ENCODE data around the gene CLCN1.

The CLCN1 gene

DNA sequence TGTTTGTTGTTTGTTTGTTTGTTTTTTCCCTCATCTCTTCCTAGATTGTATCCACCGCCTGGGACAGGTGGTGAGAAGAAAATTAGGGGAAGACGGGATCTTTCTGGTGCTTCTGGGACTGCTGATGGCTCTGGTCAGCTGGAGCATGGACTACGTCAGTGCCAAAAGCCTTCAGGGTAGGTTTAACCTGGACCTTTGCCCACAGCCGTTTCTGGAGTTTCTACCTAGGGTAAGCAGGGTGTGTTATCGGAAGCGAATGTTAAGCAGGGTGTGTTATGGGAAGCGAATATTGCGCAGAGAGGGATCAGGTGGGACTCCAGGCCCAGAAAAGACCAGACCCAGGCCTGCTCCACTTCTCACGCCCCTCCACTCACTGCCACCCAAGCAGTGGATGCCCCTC, 4.7 kb downstream of the CLCN1 start:
- no peak overlapping the region for H3K9ac ChIP-seq (ENCODE audit: low read length)
- DNase-seq (ENCODE audit: low read depth) = no peak
- no peak overlapping the region for H3K4me3 ChIP-seq (ENCODE audit: low read length)
- no peaks in the 10 kb centered on the region for H3K27me3 ChIP-seq (replicated peaks; ENCODE audit: control insufficient read depth, insufficient read depth, low read length)
- H3K4me1 ChIP-seq (ENCODE audit: control insufficient read depth, insufficient read depth, low read length) = peaks cover 51% of the 10 kb centered on the region
- H3K36me3 ChIP-seq (ENCODE audit: control insufficient read depth, insufficient read depth, low read length, severe bottlenecking) = no peaks in the 10 kb centered on the region
- no peaks in the 10 kb centered on the region for H3K9me3 ChIP-seq (ENCODE audit: control insufficient read depth, low read length)

DNA sequence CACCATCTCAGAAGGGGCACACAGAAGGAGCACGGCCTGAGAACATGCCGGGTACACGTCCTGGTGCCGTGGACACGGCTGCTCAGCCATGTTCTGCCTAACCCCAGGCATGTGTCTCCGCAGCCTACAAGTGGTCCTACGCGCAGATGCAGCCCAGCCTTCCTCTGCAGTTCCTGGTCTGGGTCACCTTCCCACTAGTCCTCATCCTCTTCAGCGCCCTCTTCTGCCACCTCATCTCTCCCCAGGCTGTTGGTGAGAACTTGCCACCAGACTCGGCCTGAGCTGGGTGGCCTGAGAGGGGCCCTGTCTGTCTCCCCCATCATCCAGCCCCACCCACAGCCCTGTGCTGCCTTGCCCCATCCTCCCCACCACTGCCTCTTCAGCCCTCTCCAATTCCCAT, 5.3 kb downstream of the CLCN1 start:
- Histone ChIP-seq H3K4me3 (ENCODE audit: low read length) (no peak overlapping the region), H3K4me1 (ENCODE audit: control insufficient read depth, insufficient read depth, low read length) (peaks cover 53% of the 10 kb centered on the region), H3K9ac (ENCODE audit: low read length) (no peak overlapping the region), H3K9me3 (ENCODE audit: control insufficient read depth, low read length) (no peaks in the 10 kb centered on the region), H3K36me3 (ENCODE audit: control insufficient read depth, insufficient read depth, low read length, severe bottlenecking) (no peaks in the 10 kb centered on the region), H3K27me3 (replicated peaks; ENCODE audit: control insufficient read depth, insufficient read depth, low read length) (no peaks in the 10 kb centered on the region)
- no peak for DNase-seq (ENCODE audit: low read depth)

DNA sequence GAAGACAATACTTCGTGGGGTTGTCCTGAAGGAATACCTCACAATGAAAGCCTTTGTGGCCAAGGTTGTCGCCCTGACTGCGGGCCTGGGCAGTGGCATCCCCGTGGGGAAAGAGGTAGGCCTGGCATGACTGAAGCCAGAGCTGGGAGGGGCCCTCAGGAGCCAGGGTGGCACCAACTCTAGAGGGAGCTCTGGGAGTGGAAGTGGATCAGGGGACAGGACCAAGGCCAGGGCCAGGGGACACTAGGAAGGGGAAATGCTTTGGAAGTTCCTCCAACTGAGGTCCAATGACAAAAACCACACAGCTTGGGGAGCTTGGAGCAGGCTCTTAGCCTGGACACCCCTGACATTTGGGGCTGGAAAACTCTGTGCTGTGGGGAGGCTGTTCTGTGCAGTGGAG, 5.8 kb downstream of the CLCN1 start:
- no peaks in the 10 kb centered on the region for H3K27me3 ChIP-seq (replicated peaks; ENCODE audit: control insufficient read depth, insufficient read depth, low read length)
- no peak overlapping the region for H3K9ac ChIP-seq (ENCODE audit: low read length)
- peaks cover 48% of the 10 kb centered on the region for H3K4me1 ChIP-seq (ENCODE audit: control insufficient read depth, insufficient read depth, low read length)
- no peak for DNase-seq (ENCODE audit: low read depth)
- no peak overlapping the region for H3K4me3 ChIP-seq (ENCODE audit: low read length)
- H3K36me3 ChIP-seq (ENCODE audit: control insufficient read depth, insufficient read depth, low read length, severe bottlenecking) = no peaks in the 10 kb centered on the region
- no peaks in the 10 kb centered on the region for H3K9me3 ChIP-seq (ENCODE audit: control insufficient read depth, low read length)

DNA sequence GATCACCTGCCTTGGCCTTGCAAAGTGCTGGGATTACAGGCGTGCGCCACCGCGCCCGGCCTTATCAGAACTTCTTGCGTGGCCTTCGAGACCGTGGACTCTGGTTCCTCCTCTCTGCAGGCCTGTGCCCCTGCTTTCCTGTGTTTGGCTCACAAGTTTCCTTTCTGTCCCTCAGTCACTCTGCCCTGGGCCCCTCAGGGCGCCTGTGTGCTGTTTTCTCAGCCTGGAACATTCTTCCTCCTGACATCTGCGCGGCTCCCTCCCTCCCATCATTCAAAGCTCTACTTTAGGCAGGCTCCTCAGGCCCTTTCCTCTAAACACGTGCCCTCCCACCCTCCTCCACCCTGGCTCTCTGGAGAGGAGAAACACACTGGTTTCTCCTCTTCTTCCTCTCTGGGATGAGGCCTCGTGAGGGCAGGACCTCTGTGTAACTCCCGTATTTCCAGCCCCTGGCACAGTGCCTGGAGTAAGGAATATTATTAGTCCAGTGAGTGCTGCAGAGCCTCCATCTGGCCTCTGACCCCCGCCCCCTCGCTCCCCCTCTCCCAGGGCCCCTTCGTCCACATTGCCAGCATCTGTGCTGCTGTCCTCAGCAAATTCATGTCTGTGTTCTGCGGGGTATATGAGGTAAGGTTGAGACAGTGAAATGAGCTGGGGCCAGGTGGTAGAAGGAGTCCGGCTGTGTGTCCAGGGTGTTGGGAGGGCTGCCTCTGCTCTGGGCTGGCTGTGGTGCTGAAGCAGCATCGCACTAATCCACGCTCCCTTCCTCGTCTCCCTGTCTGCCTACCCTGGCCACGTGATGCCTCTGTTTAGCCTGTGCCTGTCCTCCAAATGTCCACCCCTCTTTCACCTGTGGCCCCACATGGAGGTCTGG, 7.1 kb downstream of the CLCN1 start:
- Histone ChIP-seq H3K9ac (ENCODE audit: low read length) (no peak overlapping the region), H3K4me3 (ENCODE audit: low read length) (no peak overlapping the region), H3K4me1 (ENCODE audit: control insufficient read depth, insufficient read depth, low read length) (peaks cover 38% of the 10 kb centered on the region), H3K36me3 (ENCODE audit: control insufficient read depth, insufficient read depth, low read length, severe bottlenecking) (no peaks in the 10 kb centered on the region), H3K9me3 (ENCODE audit: control insufficient read depth, low read length) (no peaks in the 10 kb centered on the region), H3K27me3 (replicated peaks; ENCODE audit: control insufficient read depth, insufficient read depth, low read length) (no peaks in the 10 kb centered on the region)
- peak; percentile 20 for DNase-seq (ENCODE audit: low read depth)

DNA sequence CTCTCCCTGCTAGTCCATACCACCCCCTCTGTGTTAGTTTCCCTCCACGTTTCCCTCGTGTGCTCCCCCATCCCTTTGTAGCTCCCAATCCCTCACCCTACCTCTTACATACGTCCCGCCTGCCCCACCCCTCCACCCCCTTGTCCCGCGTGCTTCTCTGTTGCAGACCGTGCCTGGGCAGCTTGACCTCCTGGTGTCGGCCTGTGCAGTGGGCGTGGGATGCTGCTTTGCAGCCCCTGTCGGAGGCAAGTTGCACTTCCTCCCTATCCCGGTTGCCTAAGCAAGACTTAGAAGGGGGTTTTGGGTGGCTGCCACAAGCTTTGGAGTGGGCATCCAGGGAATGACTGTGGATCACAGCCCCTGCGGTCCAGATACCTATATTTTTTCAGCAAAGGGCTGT, 7.7 kb downstream of the CLCN1 start:
- H3K4me3 ChIP-seq (ENCODE audit: low read length) = no peak overlapping the region
- peaks cover 31% of the 10 kb centered on the region for H3K4me1 ChIP-seq (ENCODE audit: control insufficient read depth, insufficient read depth, low read length)
- H3K27me3 ChIP-seq (replicated peaks; ENCODE audit: control insufficient read depth, insufficient read depth, low read length) = no peaks in the 10 kb centered on the region
- H3K9me3 ChIP-seq (ENCODE audit: control insufficient read depth, low read length) = no peaks in the 10 kb centered on the region
- no peak overlapping the region for H3K9ac ChIP-seq (ENCODE audit: low read length)
- no peaks in the 10 kb centered on the region for H3K36me3 ChIP-seq (ENCODE audit: control insufficient read depth, insufficient read depth, low read length, severe bottlenecking)
- no peak for DNase-seq (ENCODE audit: low read depth)

DNA sequence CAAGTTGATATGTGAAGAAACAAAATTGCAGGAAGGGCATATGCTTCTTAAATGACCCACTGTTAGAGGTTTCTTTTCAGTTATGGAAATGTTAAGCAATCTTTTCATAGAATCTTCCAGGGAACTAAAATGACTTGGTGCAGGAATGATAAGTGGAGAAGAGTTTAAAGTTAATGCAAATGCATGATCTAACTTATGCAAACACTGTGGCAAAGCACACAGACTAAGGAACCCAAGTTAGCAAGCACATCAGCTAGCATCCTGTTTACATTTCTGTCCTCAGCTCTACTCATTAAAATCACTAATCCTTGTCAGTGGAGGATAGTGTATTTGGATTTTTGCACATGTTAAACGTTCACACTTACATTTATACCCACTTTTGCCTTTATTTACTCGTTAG, 9.3 kb downstream of the CLCN1 start:
- Histone ChIP-seq H3K9ac (ENCODE audit: low read length) (no peak overlapping the region), H3K4me3 (ENCODE audit: low read length) (no peak overlapping the region), H3K36me3 (ENCODE audit: control insufficient read depth, insufficient read depth, low read length, severe bottlenecking) (no peaks in the 10 kb centered on the region), H3K27me3 (replicated peaks; ENCODE audit: control insufficient read depth, insufficient read depth, low read length) (no peaks in the 10 kb centered on the region), H3K9me3 (ENCODE audit: control insufficient read depth, low read length) (no peaks in the 10 kb centered on the region), H3K4me1 (ENCODE audit: control insufficient read depth, insufficient read depth, low read length) (peaks cover 19% of the 10 kb centered on the region)
- DNase-seq (ENCODE audit: low read depth) = peak; percentile 33

DNA sequence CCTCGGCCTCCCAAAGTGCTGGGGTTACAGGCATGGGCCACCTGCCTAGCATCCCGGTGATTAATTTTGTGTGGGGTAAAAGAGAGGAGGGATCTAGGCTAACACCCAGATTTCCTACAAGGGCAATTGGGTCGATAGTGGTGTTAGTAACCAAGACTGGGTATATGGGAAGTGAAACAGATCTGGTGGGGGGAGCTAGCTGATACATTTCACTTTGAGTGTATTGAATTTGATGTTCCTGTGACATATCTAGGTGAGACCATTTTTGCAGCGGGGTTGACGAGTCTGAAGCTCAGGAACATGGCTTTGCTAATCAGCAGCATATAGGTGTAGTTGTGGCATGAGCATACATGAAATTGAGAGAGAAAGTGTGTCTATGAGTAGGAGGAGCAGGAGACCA, 12.0 kb downstream of the CLCN1 start:
- Histone ChIP-seq H3K9ac (ENCODE audit: low read length) (no peak overlapping the region), H3K4me1 (ENCODE audit: control insufficient read depth, insufficient read depth, low read length) (peaks cover 33% of the 10 kb centered on the region), H3K9me3 (ENCODE audit: control insufficient read depth, low read length) (no peaks in the 10 kb centered on the region), H3K36me3 (ENCODE audit: control insufficient read depth, insufficient read depth, low read length, severe bottlenecking) (no peaks in the 10 kb centered on the region), H3K4me3 (ENCODE audit: low read length) (no peak overlapping the region), H3K27me3 (replicated peaks; ENCODE audit: control insufficient read depth, insufficient read depth, low read length) (no peaks in the 10 kb centered on the region)
- DNase-seq (ENCODE audit: low read depth) = no peak

DNA sequence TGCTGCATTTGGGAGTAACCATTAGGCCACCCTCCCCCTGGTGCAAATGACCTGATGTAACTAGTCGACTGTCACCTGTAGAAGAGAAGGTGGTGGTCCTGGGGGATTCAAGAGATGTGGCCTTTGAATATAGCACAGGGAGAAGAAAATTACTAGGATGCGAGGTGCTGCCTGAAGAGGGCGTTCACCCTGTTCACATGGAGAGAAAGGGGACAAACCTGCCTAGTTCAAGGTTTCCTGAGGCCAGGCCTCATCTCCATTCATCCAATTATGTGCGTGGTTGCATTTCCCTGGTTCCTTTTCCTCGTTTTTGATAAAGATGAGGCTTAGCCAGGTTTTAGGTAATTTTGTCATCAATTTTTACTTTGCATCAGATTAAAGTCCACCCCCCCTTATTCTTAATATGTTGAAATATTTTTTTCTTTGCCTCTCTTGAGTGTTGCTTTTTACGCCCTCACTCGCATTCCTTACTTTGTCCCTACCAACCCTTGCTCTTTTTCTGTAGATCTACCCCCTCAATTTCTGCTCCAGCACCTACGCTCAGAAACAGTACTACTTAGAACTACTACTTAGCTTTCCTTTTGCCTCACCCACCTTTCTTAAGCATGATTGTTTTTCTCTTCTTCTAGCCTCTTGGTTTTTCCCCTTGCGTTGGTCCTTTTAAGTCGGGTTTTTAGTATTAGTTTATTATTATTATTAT, 13.7 kb downstream of the CLCN1 start:
- Histone ChIP-seq H3K9me3 (ENCODE audit: control insufficient read depth, low read length) (no peaks in the 10 kb centered on the region), H3K4me1 (ENCODE audit: control insufficient read depth, insufficient read depth, low read length) (peaks cover 39% of the 10 kb centered on the region), H3K36me3 (ENCODE audit: control insufficient read depth, insufficient read depth, low read length, severe bottlenecking) (no peaks in the 10 kb centered on the region), H3K4me3 (ENCODE audit: low read length) (no peak overlapping the region), H3K27me3 (replicated peaks; ENCODE audit: control insufficient read depth, insufficient read depth, low read length) (no peaks in the 10 kb centered on the region), H3K9ac (ENCODE audit: low read length) (no peak overlapping the region)
- DNase-seq (ENCODE audit: low read depth) = no peak

DNA sequence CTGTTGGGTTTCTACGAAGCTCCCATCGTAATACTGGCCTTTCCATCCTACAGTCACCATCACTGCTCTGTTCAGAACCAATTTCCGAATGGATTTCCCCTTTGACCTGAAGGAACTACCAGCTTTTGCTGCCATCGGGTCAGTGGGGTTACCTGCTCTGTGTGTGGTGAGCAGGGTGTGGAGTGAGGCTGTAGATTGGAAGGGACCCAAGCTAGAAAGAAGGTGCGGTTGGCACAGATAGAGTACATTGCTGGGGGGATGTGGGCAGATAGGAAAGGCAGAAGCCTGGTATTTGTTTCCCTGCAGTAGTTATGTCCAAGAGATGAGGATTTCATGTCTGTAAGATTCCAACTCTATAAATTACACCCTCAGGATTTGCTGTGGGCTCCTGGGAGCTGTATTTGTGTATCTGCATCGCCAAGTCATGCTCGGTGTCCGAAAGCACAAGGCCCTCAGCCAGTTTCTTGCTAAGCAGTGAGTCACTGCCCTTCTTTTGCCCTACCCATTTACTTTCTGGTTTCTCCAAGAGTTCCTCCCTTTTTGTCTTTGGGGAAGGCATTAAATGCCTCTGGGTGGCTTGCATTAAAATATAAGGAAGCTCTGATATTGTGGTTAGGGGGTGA, 15.4 kb downstream of the CLCN1 start:
- H3K4me1 ChIP-seq (ENCODE audit: control insufficient read depth, insufficient read depth, low read length) = peaks cover 27% of the 10 kb centered on the region
- H3K36me3 ChIP-seq (ENCODE audit: control insufficient read depth, insufficient read depth, low read length, severe bottlenecking) = no peaks in the 10 kb centered on the region
- H3K4me3 ChIP-seq (ENCODE audit: low read length) = no peak overlapping the region
- no peaks in the 10 kb centered on the region for H3K9me3 ChIP-seq (ENCODE audit: control insufficient read depth, low read length)
- peak; percentile 86 for DNase-seq (ENCODE audit: low read depth)
- no peak overlapping the region for H3K9ac ChIP-seq (ENCODE audit: low read length)
- no peaks in the 10 kb centered on the region for H3K27me3 ChIP-seq (replicated peaks; ENCODE audit: control insufficient read depth, insufficient read depth, low read length)

- Histone ChIP-seq H3K4me1 (ENCODE audit: control insufficient read depth, insufficient read depth, low read length) (peaks cover 27% of the 10 kb centered on the region), H3K9me3 (ENCODE audit: control insufficient read depth, low read length) (no peaks in the 10 kb centered on the region), H3K4me3 (ENCODE audit: low read length) (no peak overlapping the region), H3K9ac (ENCODE audit: low read length) (no peak overlapping the region), H3K27me3 (replicated peaks; ENCODE audit: control insufficient read depth, insufficient read depth, low read length) (no peaks in the 10 kb centered on the region), H3K36me3 (ENCODE audit: control insufficient read depth, insufficient read depth, low read length, severe bottlenecking) (no peaks in the 10 kb centered on the region)
- DNase-seq (ENCODE audit: low read depth) = no peak
Observed at GRCh38 chr7:143334244-143334643, 18.3 kb downstream of the CLCN1 start.

GRCh38 chr7:143337216-143337615, 21.3 kb downstream of the CLCN1 start:
- Histone ChIP-seq H3K4me1 (ENCODE audit: control insufficient read depth, insufficient read depth, low read length) (peaks cover 12% of the 10 kb centered on the region), H3K9ac (ENCODE audit: low read length) (no peak overlapping the region), H3K4me3 (ENCODE audit: low read length) (no peak overlapping the region), H3K27me3 (replicated peaks; ENCODE audit: control insufficient read depth, insufficient read depth, low read length) (no peaks in the 10 kb centered on the region), H3K9me3 (ENCODE audit: control insufficient read depth, low read length) (no peaks in the 10 kb centered on the region), H3K36me3 (ENCODE audit: control insufficient read depth, insufficient read depth, low read length, severe bottlenecking) (no peaks in the 10 kb centered on the region)
- no peak for DNase-seq (ENCODE audit: low read depth)
